K562 (cell line): ENCODE data around the gene EMC9. TPM values are rescaled to one million over a fixed set of nuclear protein-coding genes. Genes with fewer than 3 reads are reported as not detected.
A peak's percentile ranks its signal among the peaks of the same experiment; 100 is the strongest.

Experiments used
- EHMT2 ChIP-seq: fragments of 450-650 bp; IDR thresholded peaks from 2 replicates; pipeline ENCODE4 v1.6.1; 2018; ENCODE audit warnings: antibody characterized with exemption
- FOXJ3 ChIP-seq: sonication (generic); formaldehyde crosslinking; IDR thresholded peaks from 2 replicates; pipeline ENCODE4 v1.4.0; 2020; ENCODE audit warnings: mild to moderate bottlenecking, missing genetic modification reagents
- HDAC2 ChIP-seq: fragments of 450-650 bp; IDR thresholded peaks from 2 replicates; pipeline ENCODE4 v1.6.1; 2016; ENCODE audit warnings: mild to moderate bottlenecking
- HMBOX1 ChIP-seq: sonication (generic); IDR thresholded peaks from 2 replicates; pipeline ENCODE4 v1.6.1; 2016
- KAT8 ChIP-seq: fragments of 450-650 bp; IDR thresholded peaks from 2 replicates; pipeline ENCODE4 v1.6.1; 2016; ENCODE audit warnings: low read depth, mild to moderate bottlenecking
- LARP7 ChIP-seq: fragments of 450-650 bp; IDR thresholded peaks from 2 replicates; pipeline ENCODE4 v1.6.1; 2016
- NR4A1 ChIP-seq, 2 experiments: fragments of 250-450 bp in 1 of 2; fragments of 450-650 bp in 1 of 2; sonication (Bioruptor Pico) in 1 of 2; IDR thresholded peaks; 2 replicates each; pipeline versions ENCODE4 v1.4.0 to v1.6.1; 2016 to 2020; ENCODE audit warnings: mild to moderate bottlenecking in 2 of 2, missing compliant biosample characterization in 1 of 2, missing genetic modification characterization in 1 of 2, moderate library complexity in 1 of 2
- PHB2 ChIP-seq: fragments of 450-650 bp; IDR thresholded peaks from 2 replicates; pipeline ENCODE4 v1.6.1; 2017; ENCODE audit warnings: low read depth
- RBM25 ChIP-seq: fragments of 200-400 bp; formaldehyde crosslinking; IDR thresholded peaks from 2 replicates; pipeline ENCODE4 v1.6.1; 2018; ENCODE audit warnings: low read length, low read depth, moderate library complexity; ENCODE audit not compliant: severe bottlenecking
- TAF1 ChIP-seq: IDR thresholded peaks from 2 replicates; pipeline ENCODE4 v1.6.1; 2011; ENCODE audit warnings: mild to moderate bottlenecking, low read length, moderate library complexity; ENCODE audit not compliant: insufficient read depth, control insufficient read depth, severe bottlenecking; ENCODE audit errors: extremely low read depth
- TAL1 ChIP-seq: fragments of 450-650 bp; IDR thresholded peaks from 2 replicates; pipeline ENCODE4 v1.6.1; 2016; ENCODE audit warnings: mild to moderate bottlenecking
- TEAD1 ChIP-seq, 2 experiments: fragments of 450-650 bp in 1 of 2; sonication (generic) in 1 of 2; formaldehyde crosslinking; IDR thresholded peaks; 2 replicates each; pipeline versions ENCODE4 v1.4.0 to v1.8.0; 2020 to 2022; ENCODE audit warnings: mild to moderate bottlenecking in 2 of 2, missing genetic modification reagents in 1 of 2
- TRIM24 ChIP-seq, 2 experiments: fragments of 450-650 bp; IDR thresholded peaks; 2 replicates each; pipeline ENCODE4 v1.6.1; 2016
- USF2 ChIP-seq: sonication (generic); formaldehyde crosslinking; IDR thresholded peaks from 2 replicates; pipeline ENCODE4 v1.5.0; 2020; ENCODE audit warnings: missing genetic modification reagents
- ZBTB34 ChIP-seq: fragments of 250-450 bp; sonication (Bioruptor Pico); IDR thresholded peaks from 2 replicates; pipeline ENCODE4 v1.8.0; 2021; ENCODE audit warnings: mild to moderate bottlenecking, moderate library complexity
- ZNF174 ChIP-seq: fragments of 250-450 bp; sonication (Bioruptor Pico); IDR thresholded peaks from 2 replicates; pipeline ENCODE4 v1.4.0; 2020; ENCODE audit warnings: mild to moderate bottlenecking
- ZNF324 ChIP-seq: fragments of 250-450 bp; sonication (Bioruptor Pico); IDR thresholded peaks from 2 replicates; pipeline ENCODE4 v1.4.0; 2020; ENCODE audit warnings: mild to moderate bottlenecking
- ZNF584 ChIP-seq: fragments of 200-800 bp; sonication (Bioruptor generic); IDR thresholded peaks from 2 replicates; pipeline ENCODE4 v1.6.1; 2016; ENCODE audit warnings: low read depth, mild to moderate bottlenecking, missing genetic modification characterization, missing compliant biosample characterization
- polyA plus RNA-seq, 8 experiments: library from polyadenylated mRNA; depleted of rRNA in 4 of 8; stranded (reverse) in 5 of 8; unstranded in 3 of 8; fragments of >200 nt; fragmentation: Nextera tagmentation in 2 of 8; fragmentation: Illumina TruSeq in 1 of 8; extraction: Ambion mirVana in 2 of 8; extraction: Trizol in 1 of 8; gene quantifications; 2 replicates each; pipeline versions ENCODE4 v1.2.1 to v1.2.3, GENCODE V29; 2011 to 2014; ENCODE audit warnings: inconsistent platforms in 1 of 8, missing spikeins in 1 of 8
- total RNA-seq, 7 experiments: library from RNA; depleted of rRNA in 6 of 7; stranded (reverse); fragments of >200 nt in 6 of 7; fragmentation: Illumina TruSeq in 2 of 7; extraction: Trizol in 2 of 7; gene quantifications; 2 replicates each; pipeline versions ENCODE4 v1.2.1 to v1.2.3, GENCODE V29; 2011 to 2021; ENCODE audit warnings: low replicate concordance in 1 of 7
- TF ChIP-seq, protein P1 (sequence below): fragments of 200-800 bp; sonication (Bioruptor generic); IDR thresholded peaks from 2 replicates; pipeline ENCODE4 v1.6.1; 2016; ENCODE audit warnings: missing genetic modification characterization, missing compliant biosample characterization

Gene EMC9
- total and polyA plus RNA-seq, 9 of the 15 experiments (the other 6 are each of a cell fraction or from before 2014, with no cell fraction given), result 3.1 to 13.2 (median 7.8) TPM

DNA sequence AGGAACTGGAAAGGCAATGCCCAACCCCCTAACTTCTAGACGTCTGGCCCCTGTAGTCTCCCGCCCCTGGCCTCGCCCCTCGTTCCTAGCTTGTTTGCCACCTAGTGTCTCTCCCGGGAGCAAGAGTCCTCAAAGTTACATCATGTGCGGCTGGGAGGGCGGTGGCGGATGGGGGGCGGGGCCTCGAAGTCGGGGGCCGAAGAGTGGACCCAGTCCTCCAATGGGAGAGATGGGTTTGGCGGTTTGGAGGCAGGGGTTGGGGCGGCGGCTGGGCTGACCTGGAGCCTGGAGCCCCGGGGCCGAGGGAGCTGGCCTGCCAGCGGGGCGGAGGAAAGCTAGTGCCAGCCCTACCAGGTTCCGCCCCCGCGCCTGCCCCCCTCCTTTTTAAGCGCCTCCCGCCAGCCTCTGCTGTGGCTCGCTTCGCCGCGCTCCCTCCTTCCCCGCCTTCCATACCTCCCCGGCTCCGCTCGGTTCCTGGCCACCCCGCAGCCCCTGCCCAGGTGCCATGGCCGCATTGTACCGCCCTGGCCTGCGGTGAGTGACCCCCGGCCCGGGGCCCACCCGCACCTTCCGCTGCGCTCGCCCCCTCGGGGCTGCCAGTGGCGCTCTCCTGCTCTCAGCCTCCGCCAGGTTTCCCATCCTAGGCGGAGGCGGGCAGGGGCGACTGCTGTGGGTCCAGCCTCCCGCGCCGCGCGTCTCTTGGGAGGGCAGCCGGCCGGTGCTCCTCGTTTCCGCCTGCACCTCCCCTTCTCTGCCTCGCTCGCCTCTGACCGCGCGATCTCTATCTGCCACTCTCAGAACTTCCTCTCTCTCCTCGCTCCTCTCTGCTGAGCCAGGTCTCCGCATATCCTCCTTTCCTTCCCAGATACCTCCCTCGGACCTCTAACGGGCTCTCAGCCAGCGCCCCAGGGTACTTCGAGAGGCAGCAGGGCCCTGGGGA lies 47.2 kb downstream of the EMC9 start, which contains the start of gene PCK2 (continued):
- TF ChIP-seq TEAD1 (CRISPR knock-in tag; IDR thresholded peaks at IDR 0.05) (peak in 1 of 2 experiments; percentile 54; a peak in 1 of 4 replicates), RBM25 (no peak), TRIM24 (IDR thresholded peaks at IDR 0.05) (0 out of 4 replicates have a peak, but pooled peaks of 1 of the 2 experiments have one; percentile 19), LARP7 (no peak), ZNF324 (CRISPR knock-in tag) (no peak), FOXJ3 (CRISPR knock-in tag) (no peak), KAT8 (no peak), TAL1 (no peak), HMBOX1 (no peak), NR4A1 (CRISPR knock-in tag; IDR thresholded peaks at IDR 0.05) (no peak; the same call in 1 of the 2 replicates), NR4A1 (tag; IDR thresholded peaks at IDR 0.05) (no peak), ZNF174 (CRISPR knock-in tag) (no peak), HDAC2 (no peak), ZNF584 (0 out of 2 replicates have a peak, but pooled peaks have one; percentile 23), USF2 (CRISPR knock-in tag) (no peak), EHMT2 (no peak), TAF1 (peak; percentile 49), PHB2 (no peak), ZBTB34 (CRISPR knock-in tag) (no peak)
- TF ChIP-seq, protein P1, sequence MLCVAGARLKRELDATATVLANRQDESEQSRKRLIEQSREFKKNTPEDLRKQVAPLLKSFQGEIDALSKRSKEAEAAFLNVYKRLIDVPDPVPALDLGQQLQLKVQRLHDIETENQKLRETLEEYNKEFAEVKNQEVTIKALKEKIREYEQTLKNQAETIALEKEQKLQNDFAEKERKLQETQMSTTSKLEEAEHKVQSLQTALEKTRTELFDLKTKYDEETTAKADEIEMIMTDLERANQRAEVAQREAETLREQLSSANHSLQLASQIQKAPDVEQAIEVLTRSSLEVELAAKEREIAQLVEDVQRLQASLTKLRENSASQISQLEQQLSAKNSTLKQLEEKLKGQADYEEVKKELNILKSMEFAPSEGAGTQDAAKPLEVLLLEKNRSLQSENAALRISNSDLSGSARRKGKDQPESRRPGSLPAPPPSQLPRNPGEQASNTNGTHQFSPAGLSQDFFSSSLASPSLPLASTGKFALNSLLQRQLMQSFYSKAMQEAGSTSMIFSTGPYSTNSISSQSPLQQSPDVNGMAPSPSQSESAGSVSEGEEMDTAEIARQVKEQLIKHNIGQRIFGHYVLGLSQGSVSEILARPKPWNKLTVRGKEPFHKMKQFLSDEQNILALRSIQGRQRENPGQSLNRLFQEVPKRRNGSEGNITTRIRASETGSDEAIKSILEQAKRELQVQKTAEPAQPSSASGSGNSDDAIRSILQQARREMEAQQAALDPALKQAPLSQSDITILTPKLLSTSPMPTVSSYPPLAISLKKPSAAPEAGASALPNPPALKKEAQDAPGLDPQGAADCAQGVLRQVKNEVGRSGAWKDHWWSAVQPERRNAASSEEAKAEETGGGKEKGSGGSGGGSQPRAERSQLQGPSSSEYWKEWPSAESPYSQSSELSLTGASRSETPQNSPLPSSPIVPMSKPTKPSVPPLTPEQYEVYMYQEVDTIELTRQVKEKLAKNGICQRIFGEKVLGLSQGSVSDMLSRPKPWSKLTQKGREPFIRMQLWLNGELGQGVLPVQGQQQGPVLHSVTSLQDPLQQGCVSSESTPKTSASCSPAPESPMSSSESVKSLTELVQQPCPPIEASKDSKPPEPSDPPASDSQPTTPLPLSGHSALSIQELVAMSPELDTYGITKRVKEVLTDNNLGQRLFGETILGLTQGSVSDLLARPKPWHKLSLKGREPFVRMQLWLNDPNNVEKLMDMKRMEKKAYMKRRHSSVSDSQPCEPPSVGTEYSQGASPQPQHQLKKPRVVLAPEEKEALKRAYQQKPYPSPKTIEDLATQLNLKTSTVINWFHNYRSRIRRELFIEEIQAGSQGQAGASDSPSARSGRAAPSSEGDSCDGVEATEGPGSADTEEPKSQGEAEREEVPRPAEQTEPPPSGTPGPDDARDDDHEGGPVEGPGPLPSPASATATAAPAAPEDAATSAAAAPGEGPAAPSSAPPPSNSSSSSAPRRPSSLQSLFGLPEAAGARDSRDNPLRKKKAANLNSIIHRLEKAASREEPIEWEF, result no peak
